Endothelial cell of umbilical vein (primary cell): ENCODE measurements around the gene MBTPS1. TPM values are rescaled to one million over a fixed set of nuclear protein-coding genes. Genes with fewer than 3 reads are reported as not detected.

ENCODE experiments used
- BruUV-seq: library from RNA; stranded (reverse); fragments of 400-500 nt; replicated peaks from 2 replicates; lab custom pipeline; 2021; lab: Mats Ljungman, UMichigan
- CTCF ChIA-PET: fragments of 300-600, 350-600 bp; sonication (Branson Sonifier 250); formaldehyde crosslinking; loops from one replicate; lab custom pipeline; 2021; ENCODE audit warnings: antibody characterized with exemption, inconsistent platforms; lab: Charles Lee
- POLR2A ChIA-PET: fragments of 300-600, 350-600 bp; sonication (Branson Sonifier 250); formaldehyde crosslinking; loops from one replicate; lab custom pipeline; 2021; ENCODE audit warnings: antibody characterized with exemption, inconsistent platforms; lab: Charles Lee
- DNase-seq: peaks from one replicate; pipeline ENCODE4 v3.0.0-alpha.2; 2011; ENCODE audit warnings: low read depth, low spot score
- FAIRE-seq: peaks from 2 replicates; lab custom pipeline; 2011; peaks lifted over from hg19 to GRCh38; lab: Jason Lieb, UNC
- H2AFZ ChIP-seq: 2 replicates; pipeline ENCODE4 v1.6.0; 2012; ENCODE audit warnings: low read depth, low read length, control low read depth, inconsistent platforms
- H3K27ac ChIP-seq: 2 replicates; pipeline ENCODE4 v1.5.1; 2011; ENCODE audit warnings: low read depth, mild to moderate bottlenecking, control low read depth, low read length, moderate library complexity; ENCODE audit not compliant: insufficient read depth
- H3K27me3 ChIP-seq, 2 experiments: 2 replicates each; pipeline versions ENCODE4 v1.6.0 to v1.6.1; 2011; ENCODE audit warnings: low read length in 2 of 2, mixed read lengths in 1 of 2; ENCODE audit not compliant: control insufficient read depth in 2 of 2, insufficient read depth in 2 of 2
- H3K36me3 ChIP-seq, 2 experiments: 2 replicates in 1 of 2; 3 replicates in 1 of 2; pipeline ENCODE4 v1.5.1; 2011; ENCODE audit warnings: low read length in 2 of 2, mild to moderate bottlenecking in 1 of 2, moderate library complexity in 1 of 2; ENCODE audit not compliant: control insufficient read depth in 2 of 2, insufficient read depth in 2 of 2; ENCODE audit errors: extremely low read depth in 1 of 2
- H3K4me1 ChIP-seq: 3 replicates; pipeline ENCODE4 v1.5.1; 2011; ENCODE audit warnings: mild to moderate bottlenecking, low read length; ENCODE audit not compliant: control insufficient read depth, insufficient read depth; ENCODE audit errors: extremely low read depth
- H3K4me2 ChIP-seq: 2 replicates; pipeline ENCODE4 v1.6.1; 2011; ENCODE audit warnings: low read length, control low read depth, mixed read lengths; ENCODE audit not compliant: insufficient read depth
- H3K4me3 ChIP-seq, 3 experiments: fragments of 200-600 bp in 1 of 3; sonication (generic), shearing (Covaris generic) in 1 of 3; replicated peaks in 1 of 3; 2 replicates each; pipeline ENCODE4 v1.5.1; 2011 to 2016; ENCODE audit warnings: control low read depth in 3 of 3, low read length in 3 of 3, mild to moderate bottlenecking in 2 of 3, inconsistent platforms in 1 of 3, low read depth in 1 of 3, moderate library complexity in 1 of 3; ENCODE audit not compliant: insufficient read depth in 1 of 3
- H3K79me2 ChIP-seq: 2 replicates; pipeline ENCODE4 v1.6.0; 2012; ENCODE audit warnings: low read length, inconsistent platforms; ENCODE audit not compliant: control insufficient read depth, insufficient read depth
- H3K9ac ChIP-seq: replicated peaks from 2 replicates; pipeline ENCODE3; 2011; ENCODE audit warnings: low read length, control low read depth; ENCODE audit not compliant: insufficient read depth; ENCODE audit errors: extremely low read depth
- H3K9me1 ChIP-seq: replicated peaks from 3 replicates; pipeline ENCODE4 v1.6.0; 2011; ENCODE audit warnings: mild to moderate bottlenecking, low read length; ENCODE audit not compliant: control insufficient read depth, insufficient read depth; ENCODE audit errors: extremely low read depth
- H3K9me3 ChIP-seq: replicated peaks from 2 replicates; pipeline ENCODE4 v1.5.1; 2012; ENCODE audit warnings: low read length, inconsistent platforms; ENCODE audit not compliant: control insufficient read depth, insufficient read depth
- H4K20me1 ChIP-seq: replicated peaks from 2 replicates; pipeline ENCODE3; 2011; ENCODE audit warnings: mild to moderate bottlenecking, low read length; ENCODE audit not compliant: control insufficient read depth, insufficient read depth; ENCODE audit errors: extremely low read depth
- EZH2 ChIP-seq: IDR thresholded peaks from 2 replicates; pipeline ENCODE4 v1.6.1; 2012; ENCODE audit warnings: borderline replicate concordance, low read depth, mild to moderate bottlenecking, moderate library complexity, low read length, inconsistent platforms; ENCODE audit not compliant: severe bottlenecking
- FOS ChIP-seq: IDR thresholded peaks from 2 replicates; pipeline ENCODE4 v1.6.1; 2011; ENCODE audit warnings: mild to moderate bottlenecking, low read length, moderate library complexity, borderline replicate concordance; ENCODE audit not compliant: insufficient read depth
- GATA2 ChIP-seq: IDR thresholded peaks from 2 replicates; pipeline ENCODE4 v1.7.0; 2011; ENCODE audit warnings: low read depth, mild to moderate bottlenecking, moderate library complexity, mixed read lengths, low read length; ENCODE audit not compliant: insufficient read length, insufficient read depth
- JUN ChIP-seq: IDR thresholded peaks from 2 replicates; pipeline ENCODE4 v1.6.1; 2011; ENCODE audit warnings: borderline replicate concordance, low read depth; ENCODE audit not compliant: insufficient read length, insufficient read depth
- MYC ChIP-seq: IDR thresholded peaks from one replicate; pipeline ENCODE4 v1.6.1; 2011; ENCODE audit warnings: mild to moderate bottlenecking, low read depth, low read length
- POLR2A ChIP-seq: IDR thresholded peaks from 2 replicates; pipeline ENCODE4 v1.6.1; 2012; ENCODE audit warnings: low read depth, mild to moderate bottlenecking, control low read depth, low read length
- POLR2AphosphoS5 ChIP-seq: IDR thresholded peaks from 2 replicates; pipeline ENCODE4 v1.6.1; 2012; ENCODE audit warnings: low read depth, mild to moderate bottlenecking, control low read depth, low read length, moderate library complexity; ENCODE audit not compliant: insufficient read depth
- dilution Hi-C: fragments of 300-500 bp; cut with MboI; formaldehyde crosslinking; loops from one replicate; pipeline ENCODE4 v1.15.0; 2019; ENCODE audit warnings: low sequenced_read_pairs; ENCODE audit not compliant: extremely low pct_ligation_motif_present
- intact Hi-C: fragments of 100-400 bp; cut with micrococcal nuclease; formaldehyde crosslinking; loops from one replicate; pipeline ENCODE4 v1.10.0; 2022
- polyA plus RNA-seq, 4 experiments: library from polyadenylated mRNA; depleted of rRNA in 3 of 4; stranded (reverse) in 3 of 4; unstranded in 1 of 4; fragments of >200 nt; gene quantifications; 2 replicates each; pipeline versions ENCODE4 v1.2.1 to v1.2.3, GENCODE V29; 2011 to 2012; ENCODE audit warnings: missing spikeins in 1 of 4
- total RNA-seq: library from RNA; stranded (reverse); gene quantifications from 2 replicates; pipeline ENCODE4 v1.2.3, GENCODE V29; 2021
- TF ChIP-seq, protein P1 (sequence below): IDR thresholded peaks from 2 replicates; pipeline ENCODE4 v1.6.1; 2011; ENCODE audit not compliant: insufficient read depth, insufficient read length
- TF ChIP-seq, protein P2 (sequence below), 2 donors: IDR thresholded peaks; 1 replicate in 1 of 2; 2 replicates in 1 of 2; pipeline ENCODE4 v1.5.1; 2011; ENCODE audit warnings: low read length in 2 of 2, mild to moderate bottlenecking in 2 of 2, moderate library complexity in 2 of 2, control low read depth in 1 of 2, inconsistent platforms in 1 of 2, low read depth in 1 of 2; ENCODE audit not compliant: insufficient read depth in 1 of 2; ENCODE audit errors: extremely low read depth in 1 of 2

The MBTPS1 gene
- total and polyA plus RNA-seq, 2 donors (not counting 3 experiments of a cell fraction or from before 2014, with no cell fraction given) = 82.3 to 99.6 TPM

DNA sequence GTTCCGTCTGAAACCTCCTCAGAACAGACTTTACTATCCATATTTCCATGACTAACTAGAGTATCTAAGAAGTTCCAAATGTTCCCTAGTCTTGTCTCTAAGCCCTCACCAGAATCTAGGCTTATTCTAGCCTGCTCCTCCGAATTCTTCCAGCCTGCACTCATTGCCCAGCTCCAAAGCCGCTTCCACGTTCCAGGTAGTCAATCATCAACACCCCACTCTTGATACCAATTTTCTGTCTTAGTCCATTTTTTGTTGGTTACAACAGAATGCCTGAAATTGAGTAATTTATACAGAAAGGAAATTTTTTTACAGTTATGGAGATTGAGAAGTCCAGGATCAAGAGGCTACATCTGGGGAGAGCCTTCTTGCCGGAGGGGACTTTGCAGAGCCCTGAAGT is 95.3 kb downstream of the MBTPS1 start:
- Histone ChIP-seq H3K4me2 (no peak overlapping the region), H3K9me1 (no peaks in the 10 kb centered on the region), H3K27ac (no peak overlapping the region), H3K79me2 (no peaks in the 10 kb centered on the region), H3K27me3 (no peaks in the 10 kb centered on the region), H3K4me1 (no peaks in the 10 kb centered on the region), H3K36me3 (no peaks in the 10 kb centered on the region), H3K9me3 (no peaks in the 10 kb centered on the region), H2AFZ (no peak overlapping the region), H3K9ac (no peak overlapping the region), H4K20me1 (no peaks in the 10 kb centered on the region), H3K4me3 (no peak overlapping the region)
- ChIA-PET CTCF (no interaction called here), POLR2A (no interaction called here)
- intact Hi-C loops (no loop called here), dilution Hi-C loops (no loop called here)
- no TSS peak for BruUV-seq
- DNase-seq = no peak
- FAIRE-seq = no peak
- TF ChIP-seq, protein P1, sequence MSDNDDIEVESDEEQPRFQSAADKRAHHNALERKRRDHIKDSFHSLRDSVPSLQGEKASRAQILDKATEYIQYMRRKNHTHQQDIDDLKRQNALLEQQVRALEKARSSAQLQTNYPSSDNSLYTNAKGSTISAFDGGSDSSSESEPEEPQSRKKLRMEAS = no peak
- TF ChIP-seq FOS = no peak
- TF ChIP-seq POLR2A = no peak
- TF ChIP-seq GATA2 = no peak
- TF ChIP-seq, protein P2, sequence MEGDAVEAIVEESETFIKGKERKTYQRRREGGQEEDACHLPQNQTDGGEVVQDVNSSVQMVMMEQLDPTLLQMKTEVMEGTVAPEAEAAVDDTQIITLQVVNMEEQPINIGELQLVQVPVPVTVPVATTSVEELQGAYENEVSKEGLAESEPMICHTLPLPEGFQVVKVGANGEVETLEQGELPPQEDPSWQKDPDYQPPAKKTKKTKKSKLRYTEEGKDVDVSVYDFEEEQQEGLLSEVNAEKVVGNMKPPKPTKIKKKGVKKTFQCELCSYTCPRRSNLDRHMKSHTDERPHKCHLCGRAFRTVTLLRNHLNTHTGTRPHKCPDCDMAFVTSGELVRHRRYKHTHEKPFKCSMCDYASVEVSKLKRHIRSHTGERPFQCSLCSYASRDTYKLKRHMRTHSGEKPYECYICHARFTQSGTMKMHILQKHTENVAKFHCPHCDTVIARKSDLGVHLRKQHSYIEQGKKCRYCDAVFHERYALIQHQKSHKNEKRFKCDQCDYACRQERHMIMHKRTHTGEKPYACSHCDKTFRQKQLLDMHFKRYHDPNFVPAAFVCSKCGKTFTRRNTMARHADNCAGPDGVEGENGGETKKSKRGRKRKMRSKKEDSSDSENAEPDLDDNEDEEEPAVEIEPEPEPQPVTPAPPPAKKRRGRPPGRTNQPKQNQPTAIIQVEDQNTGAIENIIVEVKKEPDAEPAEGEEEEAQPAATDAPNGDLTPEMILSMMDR (IDR thresholded peaks at IDR 0.05; ENCODE audit: extremely low read depth in 1 of 2, insufficient read depth in 1 of 2, low read depth in 1 of 2, low read length in 2 of 2) = no peak
- TF ChIP-seq JUN = no peak
- TF ChIP-seq POLR2AphosphoS5 = no peak
- TF ChIP-seq MYC = no peak
- TF ChIP-seq EZH2 = no peak
